ENCODE results near the gene MEN1. TPM values are rescaled to one million over a fixed set of nuclear protein-coding genes. Genes with fewer than 3 reads are reported as not detected.

MEN1 gene
- total and polyA plus RNA-seq, 9 of the 15 experiments (the other 6 are each of a cell fraction or from before 2014, with no cell fraction given) = 3.4 to 57.2 (median 19.3) TPM

GRCh38 chr11:64778223-64778472, 32.2 kb downstream of the MEN1 start (continued):
- TF ChIP-seq ARID1B (IDR thresholded peaks at IDR 0.05) (no peak), DMBX1 (CRISPR knock-in tag; IDR thresholded peaks at IDR 0.05; ENCODE audit: borderline replicate concordance) (no peak), ZNF133 (CRISPR knock-in tag; IDR thresholded peaks at IDR 0.05) (no peak), SOX6 (IDR thresholded peaks at IDR 0.05) (no peak), RBM25 (IDR thresholded peaks at IDR 0.05; ENCODE audit: low read depth, low read length, severe bottlenecking) (no peak), SMARCB1 (IDR thresholded peaks at IDR 0.05; ENCODE audit: insufficient read length, low read depth) (no peak), SETDB1 (IDR thresholded peaks at IDR 0.05; ENCODE audit: low read length) (no peak), ZNF780A (CRISPR knock-in tag; IDR thresholded peaks at IDR 0.05) (no peak), FOXM1 (IDR thresholded peaks at IDR 0.05; ENCODE audit: low read depth) (no peak), FOXM1 (CRISPR knock-in tag; IDR thresholded peaks at IDR 0.05; ENCODE audit: low read depth) (0 out of 2 replicates have a peak, but pooled peaks have one; percentile 70), CREM (IDR thresholded peaks at IDR 0.05; ENCODE audit: low read depth) (no peak), ZNF583 (CRISPR knock-in tag; IDR thresholded peaks at IDR 0.05) (no peak), CHCHD3 (CRISPR knock-in tag; IDR thresholded peaks at IDR 0.05) (no peak), ZNF57 (CRISPR knock-in tag; IDR thresholded peaks at IDR 0.05) (no peak), SAFB (IDR thresholded peaks at IDR 0.05; ENCODE audit: borderline replicate concordance, low read depth, low read length) (no peak), MCM5 (IDR thresholded peaks at IDR 0.05; ENCODE audit: low read depth) (no peak), DIDO1 (tag; IDR thresholded peaks at IDR 0.05; ENCODE audit: low read depth) (no peak), ATF1 (CRISPR knock-in tag; IDR thresholded peaks at IDR 0.05) (no peak), ATF1 (tag; IDR thresholded peaks at IDR 0.05) (no peak), IRF2 (CRISPR knock-in tag; IDR thresholded peaks at IDR 0.05) (no peak), ZNF778 (CRISPR knock-in tag; IDR thresholded peaks at IDR 0.05) (no peak), ELF4 (CRISPR knock-in tag; IDR thresholded peaks at IDR 0.05) (no peak), ZNF695 (CRISPR knock-in tag; IDR thresholded peaks at IDR 0.05) (no peak), ZNF644 (tag; IDR thresholded peaks at IDR 0.05; ENCODE audit: low read depth) (no peak), SIRT6 (IDR thresholded peaks at IDR 0.05; ENCODE audit: low read depth, low read length) (no peak), TCFL5 (CRISPR knock-in tag; conservative IDR thresholded peaks at IDR 0.05) (no peak)
- TF ChIP-seq, protein P1, sequence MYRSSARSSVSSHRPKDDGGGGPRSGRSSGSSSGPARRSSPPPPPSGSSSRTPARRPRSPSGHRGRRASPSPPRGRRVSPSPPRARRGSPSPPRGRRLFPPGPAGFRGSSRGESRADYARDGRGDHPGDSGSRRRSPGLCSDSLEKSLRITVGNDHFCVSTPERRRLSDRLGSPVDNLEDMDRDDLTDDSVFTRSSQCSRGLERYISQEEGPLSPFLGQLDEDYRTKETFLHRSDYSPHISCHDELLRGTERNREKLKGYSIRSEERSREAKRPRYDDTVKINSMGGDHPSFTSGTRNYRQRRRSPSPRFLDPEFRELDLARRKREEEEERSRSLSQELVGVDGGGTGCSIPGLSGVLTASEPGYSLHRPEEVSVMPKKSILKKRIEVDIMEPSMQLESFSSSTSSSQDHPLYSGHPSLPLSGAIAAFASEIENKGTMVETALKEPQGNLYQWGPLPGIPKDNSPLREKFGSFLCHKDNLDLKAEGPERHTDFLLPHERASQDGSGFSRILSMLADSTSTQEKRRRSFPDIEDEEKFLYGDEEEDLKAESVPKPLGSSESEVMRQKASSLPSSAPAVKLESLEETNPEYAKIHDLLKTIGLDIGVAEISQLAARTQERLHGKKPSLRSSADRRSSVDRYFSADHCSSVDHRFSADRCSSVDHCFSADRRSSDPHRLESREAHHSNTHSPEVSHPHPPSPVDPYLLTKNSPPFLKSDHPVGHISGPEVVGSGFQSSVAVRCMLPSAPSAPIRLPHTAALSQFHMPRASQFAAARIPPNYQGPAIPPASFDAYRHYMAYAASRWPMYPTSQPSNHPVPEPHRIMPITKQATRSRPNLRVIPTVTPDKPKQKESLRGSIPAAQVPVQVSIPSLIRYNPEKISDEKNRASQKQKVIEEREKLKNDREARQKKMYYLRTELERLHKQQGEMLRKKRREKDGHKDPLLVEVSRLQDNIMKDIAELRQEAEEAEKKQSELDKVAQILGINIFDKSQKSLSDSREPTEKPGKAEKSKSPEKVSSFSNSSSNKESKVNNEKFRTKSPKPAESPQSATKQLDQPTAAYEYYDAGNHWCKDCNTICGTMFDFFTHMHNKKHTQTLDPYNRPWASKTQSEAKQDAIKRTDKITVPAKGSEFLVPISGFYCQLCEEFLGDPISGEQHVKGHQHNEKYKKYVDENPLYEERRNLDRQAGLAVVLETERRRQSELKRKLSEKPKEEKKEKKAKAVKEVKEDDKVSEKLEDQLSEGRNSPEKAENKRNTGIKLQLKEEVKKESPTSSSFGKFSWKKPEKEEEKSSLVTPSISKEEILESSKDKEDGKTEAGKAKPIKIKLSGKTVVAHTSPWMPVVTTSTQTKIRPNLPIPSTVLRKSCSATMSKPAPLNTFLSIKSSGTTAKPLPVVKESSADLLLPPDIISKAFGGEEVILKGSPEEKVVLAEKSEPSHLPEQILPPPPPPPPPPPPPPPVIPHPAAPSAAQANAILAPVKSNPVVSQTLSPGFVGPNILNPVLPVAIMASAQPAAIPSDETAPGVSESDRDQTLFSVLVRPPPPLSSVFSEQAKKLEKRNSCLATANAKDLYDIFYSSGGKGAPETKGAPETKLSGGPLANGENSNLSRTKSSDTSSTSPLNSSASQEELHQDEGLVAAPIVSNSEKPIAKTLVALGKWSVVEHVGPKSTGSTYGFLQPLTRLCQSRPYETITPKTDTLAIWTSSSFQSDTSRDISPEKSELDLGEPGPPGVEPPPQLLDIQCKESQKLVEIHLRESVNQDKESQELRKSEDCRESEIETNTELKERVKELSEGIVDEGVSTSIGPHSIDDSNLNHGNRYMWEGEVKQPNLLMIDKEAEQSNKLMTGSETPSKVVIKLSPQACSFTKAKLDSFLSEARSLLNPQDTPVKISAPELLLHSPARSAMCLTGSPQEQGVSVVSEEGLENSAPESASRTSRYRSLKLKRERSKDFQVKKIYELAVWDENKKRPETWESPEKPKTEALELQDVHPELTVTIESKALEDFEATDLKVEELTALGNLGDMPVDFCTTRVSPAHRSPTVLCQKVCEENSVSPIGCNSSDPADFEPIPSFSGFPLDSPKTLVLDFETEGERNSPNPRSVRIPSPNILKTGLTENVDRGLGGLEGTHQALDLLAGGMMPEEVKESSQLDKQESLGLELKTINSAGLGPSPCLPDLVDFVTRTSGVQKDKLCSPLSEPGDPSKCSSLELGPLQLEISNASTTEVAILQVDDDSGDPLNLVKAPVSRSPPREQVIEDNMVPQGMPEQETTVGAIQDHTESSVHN (IDR thresholded peaks at IDR 0.05; ENCODE audit: borderline replicate concordance in 1 of 2, low read depth in 1 of 2) = no peak
